Measurements from ENCODE around the gene DCTN2. TPM values are rescaled to one million over a fixed set of nuclear protein-coding genes. Genes with fewer than 3 reads are reported as not detected.

Gene DCTN2
- total and polyA plus RNA-seq, 5 experiments from 2014 or later: 60.6 to 70.5 (median 67.8) TPM

DNA sequence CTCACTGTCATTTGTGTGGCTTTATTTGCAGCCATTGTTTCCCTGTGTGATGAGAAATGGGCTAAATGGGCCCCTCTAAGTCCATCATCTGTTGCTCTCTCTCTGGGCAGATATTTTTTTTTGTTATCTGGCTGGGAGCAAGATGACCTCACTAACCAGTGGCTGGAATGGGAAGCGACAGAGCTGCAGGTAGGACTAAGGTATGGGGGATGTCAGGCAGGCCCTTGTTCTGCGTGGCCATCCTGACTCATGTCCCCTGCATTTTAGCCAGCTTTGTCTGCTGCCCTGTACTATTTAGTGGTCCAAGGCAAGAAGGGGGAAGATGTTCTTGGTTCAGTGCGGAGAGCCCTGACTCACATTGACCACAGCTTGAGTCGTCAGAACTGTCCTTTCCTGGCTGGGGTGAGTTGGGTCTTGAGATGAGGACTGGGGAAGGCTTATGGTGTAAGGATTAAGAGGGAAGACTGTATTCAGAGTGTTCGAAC is 57.8 kb downstream of the DCTN2 start:
- Mint-ChIP-seq H3K9me3 (no peaks in the 10 kb centered on the region), H3K4me3 (peak overlapping the region; percentile 92 to 99 (median 96)), H3K4me1 (peaks cover 13 to 41% (median 33%) of the 10 kb centered on the region in 4 donors), H3K27ac (peak overlapping the region; percentile 88 to 98 (median 97)), H3K36me3 (peaks cover 11 to 51% (median 19%) of the 10 kb centered on the region in 3 donors), H3K27me3 (no peaks in the 10 kb centered on the region)
- DNase-seq (no peak), ATAC-seq (no peak)
- POLR2A ChIA-PET: interaction anchor here (0.6 to 6.4 kb wide), 6 partner anchors 9 to 31 kb away, joined by 3 to 65 read pairs (median 4); partner anchors contain the start of genes ARHGAP9 and DDIT3

DNA sequence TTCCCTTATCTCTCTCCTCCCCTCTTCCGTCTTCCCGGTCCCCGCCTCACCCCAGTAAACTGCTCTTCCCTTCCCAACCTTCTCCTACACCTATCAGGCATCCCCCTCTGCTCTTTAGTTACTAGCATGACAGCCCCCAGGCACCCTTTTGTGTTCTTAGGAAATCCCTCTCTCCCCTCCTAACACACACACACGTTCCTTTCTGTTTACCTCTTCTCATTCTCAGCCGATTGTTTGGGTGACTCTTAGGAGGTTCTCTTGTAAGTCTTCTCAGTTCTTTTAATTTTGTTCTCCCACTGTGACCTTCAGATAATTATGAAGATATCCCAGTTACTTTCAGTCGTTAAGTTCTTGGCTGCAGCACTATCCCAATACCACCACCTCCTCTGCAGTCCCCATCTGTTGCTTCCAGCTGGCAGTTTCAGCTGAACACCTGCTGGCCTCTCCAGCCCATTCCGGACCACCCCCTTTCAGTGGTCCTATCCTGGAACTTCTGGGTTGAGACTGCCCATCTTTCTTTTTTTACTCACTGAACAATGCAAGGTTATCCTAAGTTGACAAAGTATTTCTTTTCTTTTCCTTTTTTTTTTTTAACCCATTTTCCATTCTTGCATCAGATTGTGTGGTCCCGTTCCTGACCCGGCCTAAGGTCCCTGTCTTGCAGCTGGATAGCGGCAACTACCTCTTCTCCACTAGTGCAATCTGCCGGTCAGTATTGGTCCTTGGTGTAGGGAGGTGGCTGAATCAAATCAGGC is 58.4 kb downstream of the DCTN2 start:
- Mint-ChIP-seq H3K4me1 (peaks cover 13 to 41% (median 34%) of the 10 kb centered on the region in 4 donors), H3K36me3 (peaks cover 11 to 46% (median 19%) of the 10 kb centered on the region in 3 donors), H3K27me3 (no peaks in the 10 kb centered on the region), H3K9me3 (no peaks in the 10 kb centered on the region), H3K4me3 (peak overlapping the region; percentile 92 to 99 (median 96)), H3K27ac (peak overlapping the region; percentile 88 to 98 (median 97))
- ATAC-seq (no peak), DNase-seq (no peak)
- POLR2A ChIA-PET: interaction anchor here (0.6 to 6.4 kb wide), 10 partner anchors 9 to 32 kb away, joined by 3 to 65 read pairs (median 4); partner anchors contain the start of genes ARHGAP9 and DDIT3

DNA sequence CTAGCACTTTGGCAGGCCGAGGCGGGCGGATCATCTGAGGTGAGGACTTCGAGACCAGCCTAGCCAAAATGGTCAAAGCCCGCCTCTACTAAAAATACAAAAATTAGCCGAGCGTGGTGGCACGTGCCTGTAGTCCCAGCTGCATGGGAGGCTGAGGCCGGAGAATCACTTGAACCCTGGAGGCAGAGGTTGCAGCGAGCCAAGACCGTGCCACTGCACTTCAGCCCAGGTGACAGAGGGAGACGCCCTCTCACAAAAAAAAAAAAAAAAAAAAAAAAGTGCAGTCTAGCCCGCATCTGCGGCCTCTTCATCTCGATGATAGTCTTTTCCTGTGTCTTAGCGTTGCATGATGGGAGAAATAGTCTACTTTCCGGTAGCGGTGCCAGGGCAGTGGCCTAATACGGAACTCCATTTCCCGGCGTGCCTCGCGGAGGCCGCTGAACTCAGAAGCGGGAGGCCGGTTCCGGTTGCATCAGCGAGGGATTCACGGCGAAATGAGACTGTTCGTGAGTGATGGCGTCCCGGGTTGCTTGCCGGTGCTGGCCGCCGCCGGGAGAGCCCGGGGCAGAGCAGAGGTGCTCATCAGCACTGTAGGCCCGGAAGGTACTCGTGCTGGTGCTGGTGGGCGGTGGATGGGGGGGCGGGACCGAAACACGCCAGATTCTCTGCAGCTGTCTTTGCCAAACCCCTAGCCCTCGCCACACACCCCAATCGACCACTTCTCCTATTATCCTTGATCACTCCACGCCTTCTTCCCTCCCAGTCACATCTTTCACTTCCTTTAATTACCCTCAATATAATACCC is 59.2 kb downstream of the DCTN2 start, which contains the start of gene MARS1:
Gene MARS1, plus strand, starts transcription at position 472 of the 805 bp plus-strand sequence. Its CDS starts 23 bp downstream, at position 495.
- ATAC-seq (peak; percentile 97 to 98), DNase-seq (peak; percentile 76 to 95 (median 90))
- Mint-ChIP-seq H3K4me1 (peaks cover 13 to 43% (median 39%) of the 10 kb centered on the region in 4 donors), H3K4me3 (peak within 1 kb of the TSS; percentile 92 to 99 (median 96)), H3K27me3 (no peaks in the 10 kb centered on the region), H3K36me3 (peaks cover 8 to 43% (median 17%) of the 10 kb centered on the region in 3 donors), H3K9me3 (no peaks in the 10 kb centered on the region), H3K27ac (peak within 1 kb of the TSS; percentile 88 to 98 (median 97))
- POLR2A ChIA-PET: interaction anchor here (0.7 to 6.4 kb wide), 9 partner anchors 8 to 38 kb away, joined by 3 to 65 read pairs (median 6); partner anchors contain the start of genes ARHGAP9 and DDIT3

DNA sequence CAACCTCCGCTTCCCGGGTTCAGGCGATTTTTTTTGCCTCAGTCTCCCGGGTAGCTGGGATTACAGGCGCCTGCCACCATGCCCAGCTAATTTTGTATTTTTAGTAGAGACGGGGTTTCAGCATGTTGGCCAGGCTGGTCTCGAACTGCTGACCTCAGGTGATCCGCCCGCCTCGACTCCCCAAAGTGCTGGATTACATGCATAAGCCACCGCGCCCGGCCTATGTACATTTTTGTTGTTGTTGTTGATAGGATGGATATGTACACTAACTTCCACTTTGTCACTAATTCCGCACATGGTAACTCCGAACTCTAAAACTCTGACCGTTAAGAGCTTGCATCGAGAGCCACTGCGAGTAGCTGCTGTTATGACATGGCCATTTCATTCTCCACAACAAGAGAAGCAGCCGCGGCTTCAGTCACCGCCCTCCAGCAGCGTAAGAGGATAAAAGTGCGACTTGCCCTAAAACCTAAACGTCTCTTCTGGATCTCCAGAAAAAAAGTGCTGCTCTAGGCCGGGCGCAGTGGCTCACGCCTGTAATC is 59.9 kb downstream of the DCTN2 start:
- POLR2A ChIA-PET: interaction anchor here (0.7 to 6.4 kb wide), 6 partner anchors 7 to 39 kb away, joined by 5 to 65 read pairs (median 9); partner anchors contain the start of genes ARHGAP9 and DDIT3
- H3K36me3 Mint-ChIP-seq: peaks cover 6 to 37% (median 13%) of the 10 kb centered on the region in 3 donors
- H3K27me3 Mint-ChIP-seq: no peaks in the 10 kb centered on the region
- peaks cover 13 to 40% (median 38%) of the 10 kb centered on the region in 4 donors for H3K4me1 Mint-ChIP-seq
- peak overlapping the region; percentile 88 to 98 (median 97) for H3K27ac Mint-ChIP-seq
- no peak for ATAC-seq
- H3K9me3 Mint-ChIP-seq: no peaks in the 10 kb centered on the region
- H3K4me3 Mint-ChIP-seq: peak overlapping the region in 4 of 10 donors; percentile 95 to 99 (median 96)
- DNase-seq: peak in 2 of 10 donors; percentile 20 to 63

DNA sequence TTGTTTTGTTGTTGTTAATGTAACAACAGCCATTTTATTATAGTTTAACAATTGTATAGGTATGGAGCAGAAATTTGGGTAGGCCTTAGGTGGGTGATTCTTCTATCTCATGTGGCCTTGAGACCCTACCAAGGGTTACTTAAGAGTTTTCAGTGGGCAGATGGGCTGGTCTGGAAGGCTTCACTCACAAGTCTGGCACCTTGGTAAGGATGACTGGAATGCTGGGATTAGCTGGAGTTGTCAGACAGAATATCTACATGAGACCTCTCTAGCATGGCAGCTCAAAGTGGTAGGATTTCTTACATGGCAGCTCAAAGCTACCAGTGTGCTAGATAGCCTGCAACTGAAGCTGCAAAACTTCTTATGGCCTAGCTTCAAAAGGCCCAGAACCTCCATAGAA is 61.3 kb downstream of the DCTN2 start:
- Mint-ChIP-seq H3K9me3 (no peaks in the 10 kb centered on the region), H3K4me3 (no peak overlapping the region), H3K27ac (peak overlapping the region in 7 of 10 donors; percentile 11 to 73 (median 41)), H3K36me3 (peaks cover 0 to 22% (median 0%) of the 10 kb centered on the region in 3 donors), H3K27me3 (no peaks in the 10 kb centered on the region), H3K4me1 (peaks cover 20 to 47% (median 46%) of the 10 kb centered on the region in 4 donors)
- POLR2A ChIA-PET: interaction anchor here (0.7 to 6.4 kb wide), 2 partner anchors 10 to 120 kb away, joined by 3 to 65 read pairs; no protein-coding TSS in a partner anchor
- ATAC-seq (no peak), DNase-seq (no peak)

DNA sequence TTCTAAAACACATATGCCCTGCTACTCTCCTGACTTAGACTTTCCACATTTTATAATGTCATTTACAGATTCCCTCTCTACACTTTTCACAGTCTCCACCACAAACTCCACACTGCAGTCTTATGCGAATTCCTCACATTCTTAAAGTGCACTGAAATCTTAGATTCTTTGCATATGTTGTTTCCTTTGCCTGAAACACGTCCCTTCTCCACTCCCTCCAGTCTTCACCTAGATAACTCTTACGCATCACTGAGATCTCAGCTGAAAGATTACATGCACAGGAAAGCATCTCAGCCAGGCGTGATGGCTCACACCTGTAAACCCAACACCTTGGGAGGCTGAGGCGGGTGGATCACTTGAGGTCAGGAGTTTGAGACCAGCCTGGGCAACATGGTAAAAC is 63.5 kb downstream of the DCTN2 start:
- Mint-ChIP-seq H3K9me3 (no peaks in the 10 kb centered on the region), H3K4me1 (peaks cover 30 to 56% (median 53%) of the 10 kb centered on the region in 4 donors), H3K27ac (peak overlapping the region in 9 of 10 donors; percentile 14 to 86 (median 67)), H3K4me3 (peak overlapping the region in 1 of 10 donors; percentile 16), H3K27me3 (no peaks in the 10 kb centered on the region), H3K36me3 (peaks cover 0 to 6% (median 0%) of the 10 kb centered on the region in 3 donors)
- POLR2A ChIA-PET: interaction anchor here (0.8 to 10.3 kb wide), 2 partner anchors 8 to 35 kb away, joined by 4 to 135 read pairs; partner anchors contain the start of gene DDIT3
- ATAC-seq: no peak
- DNase-seq: no peak

DNA sequence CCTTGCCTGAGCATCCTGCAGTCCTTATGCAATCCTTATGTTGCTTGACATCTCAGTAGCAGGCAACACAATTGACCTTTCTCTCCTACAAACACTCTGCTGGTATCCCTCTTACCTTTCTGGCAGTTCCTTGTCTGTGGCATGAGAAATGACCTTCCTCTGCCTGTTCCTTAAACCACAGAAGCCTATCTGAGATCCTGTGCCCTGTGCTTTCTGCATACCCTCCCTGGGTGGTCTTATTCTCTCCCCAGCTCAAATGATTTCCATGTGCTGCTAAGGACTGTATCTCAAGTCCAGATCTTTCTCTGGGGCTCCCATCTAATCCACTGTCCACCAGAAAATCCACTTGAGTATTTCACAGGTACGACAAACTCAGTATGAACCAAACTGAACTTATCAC is 65.3 kb downstream of the DCTN2 start:
- Mint-ChIP-seq H3K4me1 (peaks cover 29 to 61% (median 55%) of the 10 kb centered on the region in 4 donors), H3K36me3 (no peaks in the 10 kb centered on the region), H3K27ac (peak overlapping the region; percentile 97 to 100 (median 100)), H3K9me3 (no peaks in the 10 kb centered on the region), H3K27me3 (no peaks in the 10 kb centered on the region), H3K4me3 (peak overlapping the region in 8 of 10 donors; percentile 13 to 99 (median 60))
- DNase-seq (no peak), ATAC-seq (no peak)
- POLR2A ChIA-PET: interaction anchor here (0.8 to 10.3 kb wide), 4 partner anchors 8 to 36 kb away, joined by 4 to 135 read pairs (median 74); partner anchors contain the start of genes DDIT3, GLI1 and INHBE

Small RNA genes lying within 50 kb of the gene (microRNA-seq; reads per million reads assigned to microRNA genes)
- gene MIR616 (ENCODE audit: borderline microRNAs expressed) (2.1 reads per million), gene MIR6758 (ENCODE audit: borderline microRNAs expressed) (not detected)

Other genes with a start within 250 kb of the DCTN2 start
- gene R3HDM2, start 116.1 kb downstream of the DCTN2 start, total RNA-seq: 100 to 1,000 TPM; 104 to 115 TPM
- 10 to 100 TPM in 1 of 3 donors, 1 to 10 TPM in 2; 5.4 to 17.3 (median 7.4) TPM for gene R3HDM2, start 116.1 kb downstream of the DCTN2 start, polyA plus RNA-seq
- gene INHBC, start 112.4 kb downstream of the DCTN2 start, total RNA-seq: under 1 TPM; 0.18 to 0.19 TPM
- gene INHBC, start 112.4 kb downstream of the DCTN2 start, polyA plus RNA-seq: not detected
- gene INHBE, start 91.9 kb downstream of the DCTN2 start, total RNA-seq: not detected
- under 1 TPM in 1 of 3 donors, not detected in 2; 0.16 TPM for gene INHBE, start 91.9 kb downstream of the DCTN2 start, polyA plus RNA-seq
- gene GLI1, start 87.4 kb downstream of the DCTN2 start, total RNA-seq: 1 to 10 TPM; 1.9 to 2.7 TPM
- not detected for gene GLI1, start 87.4 kb downstream of the DCTN2 start, polyA plus RNA-seq
- gene ARHGAP9, start 67.3 kb downstream of the DCTN2 start, total RNA-seq: 100 to 1,000 TPM; 287 to 291 TPM
- 100 to 1,000 TPM; 136 to 240 (median 150) TPM for gene ARHGAP9, start 67.3 kb downstream of the DCTN2 start, polyA plus RNA-seq
- gene MARS1, start 59.1 kb downstream of the DCTN2 start, total RNA-seq: 100 to 1,000 TPM; 368 to 386 TPM
- 10 to 100 TPM; 81.0 to 93.5 (median 91.9) TPM for gene MARS1, start 59.1 kb downstream of the DCTN2 start, polyA plus RNA-seq
- gene DDIT3, start 26.7 kb downstream of the DCTN2 start, total RNA-seq: 10 to 100 TPM; 88.0 to 89.5 TPM
- 10 to 100 TPM; 13.1 to 18.7 (median 15.5) TPM for gene DDIT3, start 26.7 kb downstream of the DCTN2 start, polyA plus RNA-seq
- gene MBD6, start 24.4 kb downstream of the DCTN2 start, total RNA-seq: 100 to 1,000 TPM in 1 of 2 experiments, 10 to 100 TPM in 1; 98.5 to 104 TPM
- gene MBD6, start 24.4 kb downstream of the DCTN2 start, polyA plus RNA-seq: 1 to 10 TPM in 2 of 3 donors, under 1 TPM in 1; 0.38 to 2.5 (median 2.1) TPM
- 1 to 10 TPM; 1.5 to 2.3 TPM for gene KIF5A, start 2.9 kb upstream of the DCTN2 start, total RNA-seq
- gene KIF5A, start 2.9 kb upstream of the DCTN2 start, polyA plus RNA-seq: under 1 TPM in 2 of 3 donors, not detected in 1; 0.17 to 0.20 TPM
- 10 to 100 TPM; 23.4 to 24.8 TPM for gene PIP4K2C, start 44.0 kb upstream of the DCTN2 start, total RNA-seq
- 10 to 100 TPM; 10.9 to 24.6 (median 22.7) TPM for gene PIP4K2C, start 44.0 kb upstream of the DCTN2 start, polyA plus RNA-seq
- 10 to 100 TPM; 36.2 to 36.3 TPM for gene DTX3, start 57.6 kb upstream of the DCTN2 start, total RNA-seq
- gene DTX3, start 57.6 kb upstream of the DCTN2 start, polyA plus RNA-seq: 1 to 10 TPM; 4.9 to 9.4 (median 7.7) TPM
- under 1 TPM; 0.27 to 0.55 TPM for gene ARHGEF25, start 64.2 kb upstream of the DCTN2 start, total RNA-seq
- not detected for gene ARHGEF25, start 64.2 kb upstream of the DCTN2 start, polyA plus RNA-seq
- under 1 TPM in 1 of 2 experiments, not detected in 1; 0.30 TPM for gene B4GALNT1, start 86.0 kb upstream of the DCTN2 start, total RNA-seq
- not detected for gene B4GALNT1, start 86.0 kb upstream of the DCTN2 start, polyA plus RNA-seq
- gene OS9, start 146.9 kb upstream of the DCTN2 start, total RNA-seq: 100 to 1,000 TPM; 158 to 166 TPM
- 10 to 100 TPM; 53.6 to 56.3 (median 53.6) TPM for gene OS9, start 146.9 kb upstream of the DCTN2 start, polyA plus RNA-seq
- 10 to 100 TPM; 54.4 to 58.8 TPM for gene AGAP2, start 191.6 kb upstream of the DCTN2 start, total RNA-seq
- gene AGAP2, start 191.6 kb upstream of the DCTN2 start, polyA plus RNA-seq: 1 to 10 TPM; 4.3 to 6.9 (median 5.6) TPM
- 10 to 100 TPM; 22.5 to 24.8 TPM for gene TSPAN31, start 197.8 kb upstream of the DCTN2 start, total RNA-seq
- gene TSPAN31, start 197.8 kb upstream of the DCTN2 start, polyA plus RNA-seq: 10 to 100 TPM; 42.2 to 53.3 (median 47.3) TPM
- gene CDK4, start 205.1 kb upstream of the DCTN2 start, total RNA-seq: 10 to 100 TPM; 44.6 to 49.0 TPM
- 100 to 1,000 TPM in 1 of 3 donors, 10 to 100 TPM in 2; 71.3 to 101 (median 80.5) TPM for gene CDK4, start 205.1 kb upstream of the DCTN2 start, polyA plus RNA-seq
- 10 to 100 TPM; 59.5 to 64.8 TPM for gene MARCHF9, start 207.9 kb upstream of the DCTN2 start, total RNA-seq
- 1 to 10 TPM; 2.2 to 6.6 (median 4.5) TPM for gene MARCHF9, start 207.9 kb upstream of the DCTN2 start, polyA plus RNA-seq
- gene CYP27B1, start 219.9 kb upstream of the DCTN2 start, total RNA-seq: 1 to 10 TPM; 1.4 to 1.6 TPM
- not detected for gene CYP27B1, start 219.9 kb upstream of the DCTN2 start, polyA plus RNA-seq
- gene METTL1, start 224.9 kb upstream of the DCTN2 start, total RNA-seq: 10 to 100 TPM; 14.6 to 17.6 TPM
- gene METTL1, start 224.9 kb upstream of the DCTN2 start, polyA plus RNA-seq: 10 to 100 TPM; 12.9 to 21.7 (median 18.7) TPM
- gene EEF1AKMT3, start 225.4 kb upstream of the DCTN2 start, total RNA-seq: 1 to 10 TPM; 2.9 to 4.0 TPM
- 1 to 10 TPM; 1.4 to 4.2 (median 1.8) TPM for gene EEF1AKMT3, start 225.4 kb upstream of the DCTN2 start, polyA plus RNA-seq
- gene TSFM, start 235.6 kb upstream of the DCTN2 start, total RNA-seq: 10 to 100 TPM; 18.9 to 29.0 TPM
- gene TSFM, start 235.6 kb upstream of the DCTN2 start, polyA plus RNA-seq: 10 to 100 TPM; 25.5 to 31.0 (median 28.3) TPM

Data from naive thymus-derived CD8-positive, alpha-beta T cell (primary cell).